Uterus (tissue), 4 donors: ENCODE results near the gene PXT1. TPM values are rescaled to one million over a fixed set of nuclear protein-coding genes. Genes with fewer than 3 reads are reported as not detected.
A peak's percentile ranks its signal among the peaks of the same experiment; 100 is the strongest.

Source experiments
- DNase-seq, 2 donors: peaks; one replicate each; pipeline ENCODE4 v3.0.0-alpha.2; 2019 to 2020
- H3K27ac ChIP-seq, 2 donors: fragments of 200-600 bp; sonication (generic); 1 replicate in 1 of 2; 2 replicates in 1 of 2; pipeline ENCODE4 v1.5.1; 2016 to 2018
- H3K27me3 ChIP-seq, 2 donors: fragments of 200-600 bp; sonication (generic); one replicate each; pipeline ENCODE4 v1.5.1; 2018 to 2019; ENCODE audit warnings: control low read depth in 1 of 2
- H3K36me3 ChIP-seq, 2 donors: fragments of 200-600 bp; sonication (generic); one replicate each; pipeline ENCODE4 v1.5.1; 2019; ENCODE audit warnings: control low read depth in 1 of 2
- H3K4me1 ChIP-seq, 2 donors: fragments of 200-600 bp; sonication (generic); one replicate each; pipeline ENCODE4 v1.5.1; 2018 to 2019; ENCODE audit warnings: control low read depth in 1 of 2
- H3K4me3 ChIP-seq, 2 donors: fragments of 200-600 bp; sonication (generic); 1 replicate in 1 of 2; 2 replicates in 1 of 2; pipeline ENCODE4 v1.5.1; 2018 to 2019; ENCODE audit warnings: mild to moderate bottlenecking in 1 of 2
- H3K9me3 ChIP-seq, 2 donors: fragments of 200-600 bp; sonication (generic); one replicate each; pipeline ENCODE4 v1.5.1; 2019; ENCODE audit warnings: control low read depth in 1 of 2
- POLR2A ChIP-seq, 2 donors: fragments of 450-650 bp; IDR thresholded peaks; one replicate each; pipeline ENCODE4 v1.6.1; 2016; ENCODE audit warnings: antibody characterized with exemption in 2 of 2, mild to moderate bottlenecking in 1 of 2, moderate library complexity in 1 of 2
- intact Hi-C: fragments of 100-400 bp; cut with DNase I; formaldehyde crosslinking; loops from one replicate; pipeline ENCODE4 v1.15.1; 2023; ENCODE audit warnings: low total_unique reads
- total RNA-seq, 4 donors: library from RNA; depleted of rRNA in 3 of 4; stranded (reverse); fragments of >200 nt in 3 of 4; gene quantifications; one replicate each; pipeline versions ENCODE4 v1.1.0 to v1.2.4, GENCODE V29; 2014 to 2023
- TF ChIP-seq, protein P1 (sequence below), 4 experiments: fragments of 200-600 bp in 2 of 4; fragments of 450-650 bp in 2 of 4; sonication (generic) in 2 of 4; IDR thresholded peaks; one replicate each; pipeline ENCODE4 v1.5.1; 2016 to 2019; ENCODE audit warnings: antibody characterized with exemption in 4 of 4, mild to moderate bottlenecking in 2 of 4, moderate library complexity in 1 of 4
- donor health status: DM: yes; HTN: yes; CAD: no.

The PXT1 gene
- total RNA-seq, 4 donors from 2014 or later, result not detected

DNA sequence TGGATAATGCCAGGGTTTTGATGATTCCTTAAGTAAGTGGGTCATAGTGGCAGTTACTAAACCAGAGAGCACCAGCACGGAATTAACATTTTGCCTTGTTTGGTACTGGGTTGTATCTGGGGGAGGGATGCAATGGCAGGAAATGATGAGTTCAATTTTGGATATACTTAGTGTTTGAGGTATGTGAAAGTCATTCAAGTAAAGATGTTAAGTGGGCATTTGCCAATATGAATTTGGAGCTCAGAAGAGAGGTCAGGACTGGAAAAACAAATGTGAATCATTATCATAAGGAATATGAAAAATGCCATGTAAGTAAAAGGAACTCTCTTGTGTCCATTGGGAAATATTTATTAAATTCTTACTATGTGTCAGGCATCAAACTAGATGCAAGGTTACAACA lies 6.2 kb downstream of the PXT1 start:
- H3K4me3 ChIP-seq, result no peak overlapping the region
- DNase-seq, result no peak
- no peaks in the 10 kb centered on the region for H3K36me3 ChIP-seq
- H3K9me3 ChIP-seq, result no peaks in the 10 kb centered on the region
- no peaks in the 10 kb centered on the region for H3K4me1 ChIP-seq
- intact Hi-C loops, result no loop called here
- TF ChIP-seq, protein P1, sequence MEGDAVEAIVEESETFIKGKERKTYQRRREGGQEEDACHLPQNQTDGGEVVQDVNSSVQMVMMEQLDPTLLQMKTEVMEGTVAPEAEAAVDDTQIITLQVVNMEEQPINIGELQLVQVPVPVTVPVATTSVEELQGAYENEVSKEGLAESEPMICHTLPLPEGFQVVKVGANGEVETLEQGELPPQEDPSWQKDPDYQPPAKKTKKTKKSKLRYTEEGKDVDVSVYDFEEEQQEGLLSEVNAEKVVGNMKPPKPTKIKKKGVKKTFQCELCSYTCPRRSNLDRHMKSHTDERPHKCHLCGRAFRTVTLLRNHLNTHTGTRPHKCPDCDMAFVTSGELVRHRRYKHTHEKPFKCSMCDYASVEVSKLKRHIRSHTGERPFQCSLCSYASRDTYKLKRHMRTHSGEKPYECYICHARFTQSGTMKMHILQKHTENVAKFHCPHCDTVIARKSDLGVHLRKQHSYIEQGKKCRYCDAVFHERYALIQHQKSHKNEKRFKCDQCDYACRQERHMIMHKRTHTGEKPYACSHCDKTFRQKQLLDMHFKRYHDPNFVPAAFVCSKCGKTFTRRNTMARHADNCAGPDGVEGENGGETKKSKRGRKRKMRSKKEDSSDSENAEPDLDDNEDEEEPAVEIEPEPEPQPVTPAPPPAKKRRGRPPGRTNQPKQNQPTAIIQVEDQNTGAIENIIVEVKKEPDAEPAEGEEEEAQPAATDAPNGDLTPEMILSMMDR (IDR thresholded peaks at IDR 0.05), result no peak
- no peak overlapping the region for H3K27ac ChIP-seq
- H3K27me3 ChIP-seq, result no peaks in the 10 kb centered on the region

- no peak overlapping the region for H3K27ac ChIP-seq
- no peaks in the 10 kb centered on the region for H3K36me3 ChIP-seq
- H3K4me1 ChIP-seq, result no peaks in the 10 kb centered on the region
- intact Hi-C loops, result no loop called here
- no peaks in the 10 kb centered on the region for H3K9me3 ChIP-seq
- no peaks in the 10 kb centered on the region for H3K27me3 ChIP-seq
- TF ChIP-seq POLR2A (IDR thresholded peaks at IDR 0.05), result no peak
- TF ChIP-seq, protein P1 (IDR thresholded peaks at IDR 0.05), result no peak
- no peak for DNase-seq
- no peak overlapping the region for H3K4me3 ChIP-seq
These were observed 10.4 kb downstream of the PXT1 start for GRCh38 chr6:36432151-36432671.

DNA sequence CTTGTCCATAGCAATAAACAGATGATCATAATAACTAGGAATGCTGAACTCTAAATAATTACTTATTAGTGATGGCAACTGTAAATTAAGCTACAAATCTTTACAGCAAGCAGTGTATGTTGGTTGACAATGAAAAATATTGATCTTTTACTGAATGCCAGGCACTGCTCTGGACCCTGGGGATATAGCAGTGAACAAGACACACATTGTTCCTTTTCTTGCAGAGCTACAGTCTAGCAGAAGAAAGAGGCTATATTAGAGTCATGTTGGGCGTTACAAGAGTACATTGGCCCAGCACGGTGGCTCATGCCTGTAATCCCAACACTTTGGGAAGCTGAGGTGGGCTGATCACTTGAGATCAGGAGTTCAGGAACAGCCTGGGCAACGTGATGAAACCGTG lies 11.5 kb downstream of the PXT1 start:
- no peak for DNase-seq
- Histone ChIP-seq H3K4me3 (no peak overlapping the region), H3K4me1 (no peaks in the 10 kb centered on the region), H3K36me3 (no peaks in the 10 kb centered on the region), H3K27me3 (no peaks in the 10 kb centered on the region), H3K27ac (no peak overlapping the region), H3K9me3 (no peaks in the 10 kb centered on the region)
- TF ChIP-seq POLR2A (IDR thresholded peaks at IDR 0.05), result no peak
- intact Hi-C loops, result no loop called here

- Histone ChIP-seq H3K27ac (no peak overlapping the region), H3K36me3 (no peaks in the 10 kb centered on the region), H3K27me3 (no peaks in the 10 kb centered on the region), H3K4me3 (no peak overlapping the region), H3K9me3 (no peaks in the 10 kb centered on the region), H3K4me1 (no peaks in the 10 kb centered on the region)
- intact Hi-C loops, result no loop called here
- no peak for TF ChIP-seq POLR2A (IDR thresholded peaks at IDR 0.05)
- TF ChIP-seq, protein P1 (IDR thresholded peaks at IDR 0.05), result no peak
- DNase-seq, result no peak
These were observed 12.3 kb downstream of the PXT1 start for GRCh38 chr6:36430351-36430750.

DNA sequence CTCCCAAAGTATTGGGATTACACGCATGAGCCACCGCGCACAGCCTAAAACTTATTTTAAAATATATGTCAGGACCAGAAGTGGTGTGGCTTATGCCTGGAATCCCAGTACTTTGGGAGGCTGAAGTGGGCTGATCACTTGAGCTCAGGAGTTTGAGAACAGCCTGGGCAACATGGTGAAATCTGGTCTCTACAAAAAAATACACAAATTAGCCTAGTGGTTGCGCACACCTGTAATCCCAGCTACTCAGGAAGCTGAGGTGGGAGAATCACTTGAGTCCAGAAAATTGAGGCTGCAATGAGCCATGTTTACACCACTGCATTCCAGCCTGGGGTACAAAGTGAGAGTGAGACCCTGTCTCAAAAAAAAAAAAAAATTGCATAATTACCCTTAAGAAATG lies 13.7 kb downstream of the PXT1 start:
- intact Hi-C loops, result no loop called here
- DNase-seq, result no peak
- no peaks in the 10 kb centered on the region for H3K9me3 ChIP-seq
- H3K27ac ChIP-seq, result no peak overlapping the region
- H3K4me1 ChIP-seq, result no peaks in the 10 kb centered on the region
- TF ChIP-seq, protein P1 (IDR thresholded peaks at IDR 0.05), result peak in 3 of 4 experiments; percentile 22 to 42 (median 27)
- TF ChIP-seq POLR2A (IDR thresholded peaks at IDR 0.05), result no peak
- no peak overlapping the region for H3K4me3 ChIP-seq
- H3K27me3 ChIP-seq, result no peaks in the 10 kb centered on the region
- H3K36me3 ChIP-seq, result no peaks in the 10 kb centered on the region

DNA sequence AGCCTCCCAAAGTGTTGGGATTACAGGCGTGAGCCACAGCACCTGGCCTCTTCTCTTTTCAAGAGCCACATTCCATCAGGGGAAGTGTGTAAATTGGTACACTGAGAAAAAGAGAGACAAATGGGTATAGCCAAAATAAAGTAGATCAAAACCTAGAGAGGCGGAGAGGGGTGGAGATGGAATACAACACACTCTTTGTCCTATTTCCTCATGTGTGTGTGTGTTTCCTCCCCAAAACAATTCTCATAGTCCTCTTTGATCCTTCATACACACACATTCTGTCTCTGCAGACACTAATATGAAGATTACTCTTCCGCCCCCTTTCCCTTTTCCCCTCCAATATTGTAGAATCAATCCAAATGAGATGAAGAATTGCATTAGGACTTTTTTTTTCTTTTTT lies 16.0 kb downstream of the PXT1 start:
- Histone ChIP-seq H3K4me3 (no peak overlapping the region), H3K27ac (no peak overlapping the region), H3K4me1 (no peaks in the 10 kb centered on the region), H3K36me3 (no peaks in the 10 kb centered on the region), H3K27me3 (no peaks in the 10 kb centered on the region), H3K9me3 (no peaks in the 10 kb centered on the region)
- TF ChIP-seq, protein P1 (IDR thresholded peaks at IDR 0.05), result no peak
- no peak for TF ChIP-seq POLR2A (IDR thresholded peaks at IDR 0.05)
- DNase-seq, result no peak
- intact Hi-C loops, result no loop called here
